HepG2 (cell line): ENCODE data around the gene BMI1. TPM values are rescaled to one million over a fixed set of nuclear protein-coding genes. Genes with fewer than 3 reads are reported as not detected.

Source experiments
- ASH2L ChIP-seq: fragments of 300-600, 200-600 bp; sonication (generic); IDR thresholded peaks from 2 replicates; pipeline ENCODE4 v1.7.0; 2017; ENCODE audit warnings: low read depth, mild to moderate bottlenecking, moderate library complexity, mixed read lengths, low read length; ENCODE audit not compliant: insufficient read length
- BRCA1 ChIP-seq: sonication (generic); formaldehyde crosslinking; IDR thresholded peaks from 2 replicates; pipeline ENCODE4 v1.4.0; 2020; ENCODE audit warnings: missing genetic modification reagents
- MIER3 ChIP-seq: IDR thresholded peaks from 2 replicates; pipeline ENCODE4 v1.6.1; 2016; ENCODE audit warnings: missing compliant biosample characterization, borderline replicate concordance
- NFIB ChIP-seq: sonication (generic); formaldehyde crosslinking; IDR thresholded peaks from 2 replicates; pipeline ENCODE4 v1.9.0; 2021; ENCODE audit warnings: missing genetic modification reagents, mild to moderate bottlenecking, borderline replicate concordance
- PAX8 ChIP-seq: sonication (generic); formaldehyde crosslinking; IDR thresholded peaks from 2 replicates; pipeline ENCODE4 v1.8.0; 2022; ENCODE audit warnings: mild to moderate bottlenecking, missing genetic modification reagents, borderline replicate concordance
- RBM39 ChIP-seq: fragments of 200-400 bp; formaldehyde crosslinking; IDR thresholded peaks from one replicate; pipeline ENCODE4 v1.6.1; 2018; ENCODE audit warnings: antibody characterized with exemption, mild to moderate bottlenecking, low read depth, low read length; ENCODE audit not compliant: poor library complexity, severe bottlenecking
- SMARCC2 ChIP-seq: fragments of 450-650 bp; IDR thresholded peaks from 2 replicates; pipeline ENCODE4 v1.6.1; 2017; ENCODE audit warnings: antibody characterized with exemption, mild to moderate bottlenecking
- SOX13 ChIP-seq, 3 experiments: fragments of 450-650 bp in 1 of 3; sonication (generic) in 1 of 3; formaldehyde crosslinking in 1 of 3; IDR thresholded peaks in 2 of 3; conservative IDR thresholded peaks in 1 of 3; 2 replicates each; pipeline versions ENCODE4 v1.5.0 to v1.6.1; 2016 to 2020; ENCODE audit warnings: antibody characterized with exemption in 1 of 3, mild to moderate bottlenecking in 1 of 3, missing compliant biosample characterization in 1 of 3, missing genetic modification reagents in 1 of 3, moderate library complexity in 1 of 3
- SP2 ChIP-seq: sonication (generic); formaldehyde crosslinking; IDR thresholded peaks from 2 replicates; pipeline ENCODE4 v1.5.1; 2020; ENCODE audit warnings: mild to moderate bottlenecking, missing genetic modification reagents
- SUZ12 ChIP-seq: fragments of 150-350 bp; IDR thresholded peaks from 2 replicates; pipeline ENCODE4 v1.6.1; 2014; ENCODE audit warnings: low read depth, low read length
- TEAD3 ChIP-seq: optimal IDR thresholded peaks from 2 replicates; pipeline ENCODE3; 2016; ENCODE audit warnings: borderline replicate concordance
- ZNF138 ChIP-seq: sonication (generic); formaldehyde crosslinking; IDR thresholded peaks from 2 replicates; pipeline ENCODE4 v1.5.0; 2020; ENCODE audit warnings: mild to moderate bottlenecking, low read depth, missing genetic modification reagents
- ZNF331 ChIP-seq: sonication (generic); formaldehyde crosslinking; IDR thresholded peaks from 2 replicates; pipeline ENCODE4 v1.4.0; 2020; ENCODE audit warnings: missing genetic modification reagents
- ZNF562 ChIP-seq: sonication (generic); formaldehyde crosslinking; IDR thresholded peaks from 2 replicates; pipeline ENCODE4 v1.8.0; 2022; ENCODE audit warnings: missing genetic modification reagents, borderline replicate concordance
- ZNF766 ChIP-seq: sonication (generic); formaldehyde crosslinking; IDR thresholded peaks from 2 replicates; pipeline ENCODE4 v1.5.0; 2020; ENCODE audit warnings: missing genetic modification reagents, borderline replicate concordance
- ZNF850 ChIP-seq: sonication (generic); formaldehyde crosslinking; conservative IDR thresholded peaks from 2 replicates; pipeline ENCODE4 v1.9.0; 2021; ENCODE audit warnings: mild to moderate bottlenecking, missing genetic modification reagents
- polyA plus RNA-seq, 8 experiments: library from polyadenylated mRNA; depleted of rRNA in 3 of 8; stranded (reverse) in 7 of 8; unstranded in 1 of 8; fragments of >200 nt; fragmentation: Illumina TruSeq in 4 of 8; extraction: Trizol in 4 of 8; gene quantifications; 2 replicates each; pipeline versions ENCODE4 v1.2.1 to v1.2.3, GENCODE V29; 2011 to 2016; ENCODE audit warnings: low read depth in 4 of 8, missing spikeins in 1 of 8, mixed read lengths in 1 of 8; ENCODE audit not compliant: insufficient read depth in 1 of 8
- total RNA-seq, 5 experiments: library from RNA; depleted of rRNA; stranded (reverse); fragments of >200 nt; fragmentation: Illumina TruSeq; extraction: Trizol; gene quantifications; 2 replicates each; pipeline ENCODE4 v1.2.3, GENCODE V29; 2016; ENCODE audit warnings: low read depth in 1 of 5
- TF ChIP-seq, protein P1 (sequence below): sonication (generic); formaldehyde crosslinking; IDR thresholded peaks from 2 replicates; pipeline ENCODE4 v1.5.1; 2020; ENCODE audit warnings: missing genetic modification reagents, mild to moderate bottlenecking, borderline replicate concordance
- TF ChIP-seq, protein P2 (sequence below): sonication (generic); formaldehyde crosslinking; IDR thresholded peaks from 2 replicates; pipeline ENCODE4 v1.8.1; 2023; ENCODE audit warnings: missing genetic modification reagents, mild to moderate bottlenecking, borderline replicate concordance
- TF ChIP-seq, protein P3 (sequence below): IDR thresholded peaks from 2 replicates; pipeline ENCODE4 v1.6.1; 2016; ENCODE audit warnings: control low read depth
- TF ChIP-seq, protein P4 (sequence below), 2 experiments: sonication (generic) in 1 of 2; formaldehyde crosslinking in 1 of 2; IDR thresholded peaks; 2 replicates each; pipeline versions ENCODE4 v1.6.1 to v1.9.0; 2014 to 2022; ENCODE audit warnings: antibody characterized with exemption in 1 of 2, borderline replicate concordance in 1 of 2, inconsistent platforms in 1 of 2, low read depth in 1 of 2, missing genetic modification reagents in 1 of 2

Gene BMI1
- total and polyA plus RNA-seq, 2 of the 13 experiments (the other 11 are each of a cell fraction or from before 2014, with no cell fraction given) = 30.5 to 44.0 TPM

DNA sequence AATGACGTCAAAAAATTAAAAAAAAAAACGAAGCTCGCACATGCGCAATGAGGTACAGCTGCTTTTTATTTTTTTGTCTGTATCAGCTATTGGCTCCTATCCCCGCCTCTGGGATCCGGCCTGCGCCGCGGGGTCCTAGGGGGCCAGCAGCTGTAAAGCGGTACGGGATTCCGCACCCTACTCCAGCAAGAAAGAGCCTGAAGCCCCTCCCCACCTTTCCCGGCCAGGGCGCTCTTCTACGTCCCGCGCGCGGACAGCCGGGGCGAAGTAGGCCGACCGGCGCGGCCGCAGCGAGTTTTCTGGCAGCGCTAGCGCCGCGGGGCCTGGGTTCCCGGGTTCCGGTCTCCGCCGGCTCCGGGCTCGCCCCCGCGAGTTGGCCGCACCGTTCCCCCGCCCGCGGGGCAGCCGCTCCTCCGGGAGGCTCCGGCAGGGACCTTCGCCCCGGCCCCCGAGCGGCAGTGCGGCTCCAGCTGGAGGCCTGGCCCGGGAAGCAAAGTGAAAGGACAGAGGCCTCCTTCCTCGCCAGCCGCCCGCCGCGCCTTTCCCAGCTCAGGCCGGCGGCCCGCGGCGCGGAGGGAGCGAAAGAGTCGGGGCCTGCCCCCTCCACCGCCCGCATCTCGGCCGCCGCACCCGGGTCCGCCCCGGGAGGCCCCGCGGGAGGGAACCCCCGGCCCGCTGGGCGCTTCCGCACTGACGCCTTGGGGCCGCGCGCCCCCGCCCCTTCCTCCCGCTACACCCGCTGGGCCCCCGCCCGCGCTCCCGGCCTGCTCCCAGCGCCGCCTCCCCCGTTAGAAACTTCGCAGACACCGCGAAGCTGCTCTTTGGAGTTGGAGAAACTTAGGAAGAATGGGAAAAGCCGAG is 19.7 kb downstream of the BMI1 start (continued):
- 0 out of 2 replicates have a peak, but pooled peaks have one; percentile 17 for TF ChIP-seq ZNF331
- peak; percentile 81; the same call in 1 of the 2 replicates for TF ChIP-seq ZNF766
- TF ChIP-seq, protein P1, sequence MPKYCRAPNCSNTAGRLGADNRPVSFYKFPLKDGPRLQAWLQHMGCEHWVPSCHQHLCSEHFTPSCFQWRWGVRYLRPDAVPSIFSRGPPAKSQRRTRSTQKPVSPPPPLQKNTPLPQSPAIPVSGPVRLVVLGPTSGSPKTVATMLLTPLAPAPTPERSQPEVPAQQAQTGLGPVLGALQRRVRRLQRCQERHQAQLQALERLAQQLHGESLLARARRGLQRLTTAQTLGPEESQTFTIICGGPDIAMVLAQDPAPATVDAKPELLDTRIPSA = no peak
- TF ChIP-seq, protein P2, sequence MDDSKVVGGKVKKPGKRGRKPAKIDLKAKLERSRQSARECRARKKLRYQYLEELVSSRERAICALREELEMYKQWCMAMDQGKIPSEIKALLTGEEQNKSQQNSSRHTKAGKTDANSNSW (CRISPR knock-in tag) = peak; percentile 62; the same call in 1 of the 2 replicates
- no peak for TF ChIP-seq NFIB (CRISPR knock-in tag)
- TF ChIP-seq, protein P3, sequence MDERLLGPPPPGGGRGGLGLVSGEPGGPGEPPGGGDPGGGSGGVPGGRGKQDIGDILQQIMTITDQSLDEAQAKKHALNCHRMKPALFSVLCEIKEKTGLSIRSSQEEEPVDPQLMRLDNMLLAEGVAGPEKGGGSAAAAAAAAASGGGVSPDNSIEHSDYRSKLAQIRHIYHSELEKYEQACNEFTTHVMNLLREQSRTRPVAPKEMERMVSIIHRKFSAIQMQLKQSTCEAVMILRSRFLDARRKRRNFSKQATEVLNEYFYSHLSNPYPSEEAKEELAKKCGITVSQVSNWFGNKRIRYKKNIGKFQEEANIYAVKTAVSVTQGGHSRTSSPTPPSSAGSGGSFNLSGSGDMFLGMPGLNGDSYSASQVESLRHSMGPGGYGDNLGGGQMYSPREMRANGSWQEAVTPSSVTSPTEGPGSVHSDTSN (CRISPR knock-in tag) = no peak
- TF ChIP-seq BRCA1 (CRISPR knock-in tag) = peak; percentile 51; the same call in 1 of the 2 replicates
- no peak for TF ChIP-seq SOX13 (IDR thresholded peaks at IDR 0.05)
- TF ChIP-seq SOX13 (CRISPR knock-in tag; conservative IDR thresholded peaks at IDR 0.05 in 1 of 2, IDR thresholded peaks at IDR 0.05 in 1 of 2) = no peak
- TF ChIP-seq SMARCC2 = no peak
- TF ChIP-seq SUZ12 = no peak
- TF ChIP-seq, protein P4, sequence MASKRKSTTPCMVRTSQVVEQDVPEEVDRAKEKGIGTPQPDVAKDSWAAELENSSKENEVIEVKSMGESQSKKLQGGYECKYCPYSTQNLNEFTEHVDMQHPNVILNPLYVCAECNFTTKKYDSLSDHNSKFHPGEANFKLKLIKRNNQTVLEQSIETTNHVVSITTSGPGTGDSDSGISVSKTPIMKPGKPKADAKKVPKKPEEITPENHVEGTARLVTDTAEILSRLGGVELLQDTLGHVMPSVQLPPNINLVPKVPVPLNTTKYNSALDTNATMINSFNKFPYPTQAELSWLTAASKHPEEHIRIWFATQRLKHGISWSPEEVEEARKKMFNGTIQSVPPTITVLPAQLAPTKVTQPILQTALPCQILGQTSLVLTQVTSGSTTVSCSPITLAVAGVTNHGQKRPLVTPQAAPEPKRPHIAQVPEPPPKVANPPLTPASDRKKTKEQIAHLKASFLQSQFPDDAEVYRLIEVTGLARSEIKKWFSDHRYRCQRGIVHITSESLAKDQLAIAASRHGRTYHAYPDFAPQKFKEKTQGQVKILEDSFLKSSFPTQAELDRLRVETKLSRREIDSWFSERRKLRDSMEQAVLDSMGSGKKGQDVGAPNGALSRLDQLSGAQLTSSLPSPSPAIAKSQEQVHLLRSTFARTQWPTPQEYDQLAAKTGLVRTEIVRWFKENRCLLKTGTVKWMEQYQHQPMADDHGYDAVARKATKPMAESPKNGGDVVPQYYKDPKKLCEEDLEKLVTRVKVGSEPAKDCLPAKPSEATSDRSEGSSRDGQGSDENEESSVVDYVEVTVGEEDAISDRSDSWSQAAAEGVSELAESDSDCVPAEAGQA (IDR thresholded peaks at IDR 0.05; ENCODE audit: low read depth) = no peak
- TF ChIP-seq, protein P4 (CRISPR knock-in tag; IDR thresholded peaks at IDR 0.05; ENCODE audit: borderline replicate concordance) = peak; percentile 93; the same call in 1 of the 2 replicates
- no peak for TF ChIP-seq TEAD3 (CRISPR knock-in tag)
- TF ChIP-seq ZNF138 = 0 out of 2 replicates have a peak, but pooled peaks have one; percentile 29
- 0 out of 2 replicates have a peak, but pooled peaks have one; percentile 19 for TF ChIP-seq SP2 (CRISPR knock-in tag)
- peak; percentile 72 for TF ChIP-seq ASH2L
- TF ChIP-seq ZNF850 (CRISPR knock-in tag) = no peak
- no peak; the same call in 1 of the 2 replicates for TF ChIP-seq PAX8 (CRISPR knock-in tag)
- TF ChIP-seq ZNF562 (CRISPR knock-in tag) = no peak
- TF ChIP-seq MIER3 (CRISPR knock-in tag) = no peak
- TF ChIP-seq RBM39 = peak; percentile 30
